NT2/D1 (cell line): ENCODE data around the gene SHISAL2A.

ENCODE experiments used
- SUZ12 ChIP-seq: IDR thresholded peaks from 2 replicates; pipeline ENCODE4 v1.6.1; 2011; ENCODE audit not compliant: insufficient read length, insufficient read depth; ENCODE audit errors: extremely low read depth
- YY1 ChIP-seq: IDR thresholded peaks from 2 replicates; pipeline ENCODE4 v1.6.1; 2011; ENCODE audit not compliant: insufficient read length, insufficient read depth
- ZNF274 ChIP-seq: IDR thresholded peaks from 2 replicates; pipeline ENCODE4 v1.6.1; 2011; ENCODE audit warnings: mild to moderate bottlenecking, low read depth, low read length

- no peak for TF ChIP-seq ZNF274
- no peak for TF ChIP-seq YY1
- TF ChIP-seq SUZ12 = no peak
These were observed 53.9 kb downstream of the SHISAL2A start for GRCh38 chr1:52686830-52687229.
